HG03159 (cell line): ENCODE measurements around the gene CITED2.
A peak's percentile ranks its signal among the peaks of the same experiment; 100 is the strongest.
"Not testable (repeated sequence)": the region's sequence is repeated elsewhere in the genome, so short reads cannot be mapped to it uniquely, and the experiment has no call there.

Experiments
- ATAC-seq: cut with Tn5 transposase; IDR thresholded peaks from one replicate; pipeline ENCODE4 v1.9.1; 2021; ENCODE audit warnings: mild to moderate bottlenecking, moderate library complexity; ENCODE audit not compliant: unreplicated experiment

CITED2 gene, protein sequence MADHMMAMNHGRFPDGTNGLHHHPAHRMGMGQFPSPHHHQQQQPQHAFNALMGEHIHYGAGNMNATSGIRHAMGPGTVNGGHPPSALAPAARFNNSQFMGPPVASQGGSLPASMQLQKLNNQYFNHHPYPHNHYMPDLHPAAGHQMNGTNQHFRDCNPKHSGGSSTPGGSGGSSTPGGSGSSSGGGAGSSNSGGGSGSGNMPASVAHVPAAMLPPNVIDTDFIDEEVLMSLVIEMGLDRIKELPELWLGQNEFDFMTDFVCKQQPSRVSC

GRCh38 chr6:139374357-139375225 lies at the start of gene CITED2:
Gene CITED2, minus strand, starts transcription at chr6:139374648. Its CDS starts 704 bp downstream, at chr6:139373944.
- ATAC-seq, result peak; percentile 74

- ATAC-seq, result no peak
Measured at GRCh38 chr6:139423037-139423703, 48.7 kb upstream of the CITED2 start.

GRCh38 chr6:139422105-139423036 lies 47.9 kb upstream of the CITED2 start:
- ATAC-seq, result no peak

DNA sequence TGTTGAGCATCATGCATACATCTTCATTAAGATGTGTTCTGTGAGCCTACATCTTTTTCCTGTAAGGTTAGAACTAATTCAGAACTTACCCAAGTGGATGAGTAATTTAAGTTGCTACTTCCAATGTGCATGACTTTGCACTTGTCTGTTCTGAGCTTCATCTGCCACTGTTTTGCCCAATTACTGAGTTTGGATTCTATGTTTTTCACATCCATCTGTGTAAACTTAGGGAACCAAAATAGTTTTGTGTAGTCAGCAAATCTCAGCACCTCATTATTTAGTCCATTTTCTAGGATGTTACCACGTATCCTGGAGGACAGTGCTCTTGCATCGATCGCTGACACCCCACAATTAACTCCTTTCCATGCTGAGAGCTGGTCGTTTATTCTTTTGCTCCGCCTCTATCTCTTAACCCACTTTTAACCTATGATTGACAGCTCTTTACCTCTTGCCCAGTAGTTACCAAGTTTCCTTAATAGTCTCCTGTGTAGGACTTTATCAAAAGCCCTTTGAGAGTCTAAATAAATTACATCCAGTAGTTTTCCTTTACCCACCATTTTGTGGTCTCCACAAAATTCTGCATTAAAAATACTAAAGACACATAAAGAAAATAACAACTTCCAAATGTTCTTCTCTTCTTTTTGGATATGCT lies 44.2 kb upstream of the CITED2 start:
- no peak for ATAC-seq

- no peak for ATAC-seq
Measured at GRCh38 chr6:139416146-139416545, 41.7 kb upstream of the CITED2 start.

DNA sequence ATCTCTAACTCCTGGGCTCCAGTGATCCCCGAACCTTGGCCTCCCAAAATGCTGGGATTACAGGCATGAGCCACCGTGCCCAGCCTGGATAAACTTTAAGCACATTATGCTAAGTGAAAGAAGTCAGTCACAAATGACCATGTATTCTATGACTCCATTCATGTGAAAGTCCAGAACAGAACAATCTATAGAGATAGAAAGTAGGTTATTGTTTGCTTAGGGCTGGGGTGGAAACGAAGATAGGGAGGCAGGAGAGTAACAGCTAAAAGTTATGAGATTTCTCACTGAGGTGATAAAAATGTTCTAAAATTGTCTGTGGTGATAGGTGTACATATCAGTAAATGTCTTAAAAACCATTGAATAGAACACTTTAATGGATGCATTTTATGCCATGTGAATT lies 40.9 kb upstream of the CITED2 start:
- ATAC-seq, result no peak

GRCh38 chr6:139412103-139412502 lies 37.7 kb upstream of the CITED2 start:
- ATAC-seq, result not testable (repeated sequence)

- no peak for ATAC-seq
Measured at GRCh38 chr6:139409026-139409425, 34.6 kb upstream of the CITED2 start.

- no peak for ATAC-seq
Measured at GRCh38 chr6:139407718-139408222, 33.3 kb upstream of the CITED2 start.

DNA sequence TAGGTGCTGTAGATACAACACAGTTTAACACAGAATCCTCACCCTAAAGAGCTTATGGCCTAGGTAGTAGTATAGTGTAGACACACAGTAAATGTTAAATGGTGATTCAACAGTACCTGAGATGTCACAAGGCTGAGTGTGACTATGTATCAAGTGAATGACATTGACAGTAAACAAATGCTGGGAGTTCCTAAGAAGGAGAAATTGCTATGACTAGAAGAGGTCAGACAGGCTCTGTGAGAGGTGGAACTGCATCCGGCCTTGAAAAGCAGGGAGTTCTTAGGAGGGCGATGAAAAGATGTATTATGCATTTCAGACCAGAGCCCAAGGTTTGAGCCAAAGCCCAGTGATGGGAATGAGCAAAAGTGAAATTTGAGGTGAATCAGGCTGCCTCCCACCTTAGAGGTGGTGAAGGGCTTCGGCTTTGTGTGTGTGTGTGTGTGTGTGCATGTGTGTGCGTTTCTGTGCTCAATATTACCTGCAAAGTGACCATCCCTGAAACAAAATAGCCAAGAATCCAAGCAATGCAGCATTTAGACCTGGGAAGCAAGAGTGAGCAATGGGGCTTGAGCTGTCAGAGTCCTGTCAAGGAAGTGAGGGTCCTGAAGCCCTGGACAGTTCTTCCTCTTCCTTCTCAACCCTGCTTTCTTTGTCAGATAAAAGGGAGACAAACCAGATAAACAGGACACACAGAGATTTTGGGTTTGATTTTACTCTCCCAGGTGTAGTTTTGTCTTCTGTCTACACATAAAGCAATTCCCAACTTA lies 32.3 kb upstream of the CITED2 start:
- no peak for ATAC-seq

GRCh38 chr6:139402876-139403386 lies 28.5 kb upstream of the CITED2 start:
- ATAC-seq, result no peak

- no peak for ATAC-seq
Measured at GRCh38 chr6:139398658-139399057, 24.2 kb upstream of the CITED2 start.

DNA sequence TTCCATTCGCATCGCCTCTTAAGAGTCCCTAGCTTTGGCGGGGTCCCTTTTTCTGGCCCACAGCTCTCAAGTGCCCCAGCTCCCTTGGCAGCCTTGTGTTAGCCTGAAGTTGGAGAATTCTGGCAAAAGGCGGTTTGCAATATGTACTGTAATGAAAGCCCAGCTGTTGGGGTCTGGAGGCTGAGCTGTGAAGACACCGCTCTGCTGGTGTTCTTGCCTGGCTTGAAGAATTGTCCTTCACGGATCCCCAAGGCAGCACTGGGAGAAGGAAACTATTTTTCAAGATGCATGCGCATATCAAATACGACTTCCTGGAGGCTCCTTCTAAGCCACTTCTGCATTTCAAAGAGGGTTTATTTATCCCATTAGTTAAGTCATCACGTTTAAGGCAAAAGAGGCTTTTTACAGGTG lies 21.4 kb upstream of the CITED2 start:
- ATAC-seq, result no peak

- no peak for ATAC-seq
Measured at GRCh38 chr6:139395371-139395770, 20.9 kb upstream of the CITED2 start.

- ATAC-seq, result no peak
Measured at GRCh38 chr6:139394027-139394649, 19.7 kb upstream of the CITED2 start.

- peak; percentile 99 for ATAC-seq
Measured at GRCh38 chr6:139392794-139393193, 18.3 kb upstream of the CITED2 start.

- no peak for ATAC-seq
Measured at GRCh38 chr6:139391709-139392108, 17.3 kb upstream of the CITED2 start.

GRCh38 chr6:139390447-139390846 lies 16.0 kb upstream of the CITED2 start:
- ATAC-seq, result no peak
